Mesothelial cell of epicardium (in vitro differentiated cells): ENCODE results near the gene VWA8. TPM values are rescaled to one million over a fixed set of nuclear protein-coding genes. Genes with fewer than 3 reads are reported as not detected.
"Not testable (repeated sequence)": the region's sequence is repeated elsewhere in the genome, so short reads cannot be mapped to it uniquely, and the experiment has no call there.

Experiments used
- DNase-seq, 2 experiments: peaks; one replicate each; pipeline ENCODE4 v3.0.0; 2021; ENCODE audit warnings: low spot score in 2 of 2; ENCODE audit not compliant: unreplicated experiment in 2 of 2
- H3K27ac Mint-ChIP-seq: 2 replicates; pipeline ENCODE4 v1.8.0; 2021; ENCODE audit warnings: mixed read lengths
- H3K27me3 Mint-ChIP-seq: 2 replicates; pipeline ENCODE4 v1.8.0; 2021; ENCODE audit warnings: low read depth, mixed read lengths
- H3K36me3 Mint-ChIP-seq: 2 replicates; pipeline ENCODE4 v1.8.0; 2021; ENCODE audit warnings: mixed read lengths
- H3K4me1 Mint-ChIP-seq: 2 replicates; pipeline ENCODE4 v1.8.0; 2021; ENCODE audit warnings: mixed read lengths
- H3K4me3 Mint-ChIP-seq: 2 replicates; pipeline ENCODE4 v1.8.0; 2021; ENCODE audit warnings: mild to moderate bottlenecking, moderate library complexity, mixed read lengths
- H3K9me3 Mint-ChIP-seq: 2 replicates; pipeline ENCODE4 v1.8.0; 2021; ENCODE audit warnings: mixed read lengths
- total RNA-seq: library from RNA; stranded (reverse); gene quantifications from 3 replicates; pipeline ENCODE4 v1.2.1, GENCODE V29; 2021
- TF ChIP-seq, protein P1 (sequence below): fragments of 200-600 bp; sonication (generic); IDR thresholded peaks from one replicate; pipeline ENCODE4 v1.5.0; 2021; ENCODE audit warnings: antibody characterized with exemption; ENCODE audit not compliant: unreplicated experiment

VWA8 gene
- total RNA-seq, 1 donor from 2014 or later, result 20.0 TPM

GRCh38 chr13:41880966-41881365, 79.9 kb downstream of the VWA8 start:
- no peaks in the 10 kb centered on the region for H3K4me1 Mint-ChIP-seq
- H3K27me3 Mint-ChIP-seq, result no peaks in the 10 kb centered on the region
- H3K36me3 Mint-ChIP-seq, result peaks cover 44% of the 10 kb centered on the region
- TF ChIP-seq, protein P1, sequence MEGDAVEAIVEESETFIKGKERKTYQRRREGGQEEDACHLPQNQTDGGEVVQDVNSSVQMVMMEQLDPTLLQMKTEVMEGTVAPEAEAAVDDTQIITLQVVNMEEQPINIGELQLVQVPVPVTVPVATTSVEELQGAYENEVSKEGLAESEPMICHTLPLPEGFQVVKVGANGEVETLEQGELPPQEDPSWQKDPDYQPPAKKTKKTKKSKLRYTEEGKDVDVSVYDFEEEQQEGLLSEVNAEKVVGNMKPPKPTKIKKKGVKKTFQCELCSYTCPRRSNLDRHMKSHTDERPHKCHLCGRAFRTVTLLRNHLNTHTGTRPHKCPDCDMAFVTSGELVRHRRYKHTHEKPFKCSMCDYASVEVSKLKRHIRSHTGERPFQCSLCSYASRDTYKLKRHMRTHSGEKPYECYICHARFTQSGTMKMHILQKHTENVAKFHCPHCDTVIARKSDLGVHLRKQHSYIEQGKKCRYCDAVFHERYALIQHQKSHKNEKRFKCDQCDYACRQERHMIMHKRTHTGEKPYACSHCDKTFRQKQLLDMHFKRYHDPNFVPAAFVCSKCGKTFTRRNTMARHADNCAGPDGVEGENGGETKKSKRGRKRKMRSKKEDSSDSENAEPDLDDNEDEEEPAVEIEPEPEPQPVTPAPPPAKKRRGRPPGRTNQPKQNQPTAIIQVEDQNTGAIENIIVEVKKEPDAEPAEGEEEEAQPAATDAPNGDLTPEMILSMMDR, result no peak
- no peak overlapping the region for H3K27ac Mint-ChIP-seq
- H3K9me3 Mint-ChIP-seq, result peaks cover 19% of the 10 kb centered on the region
- DNase-seq, result no peak
- H3K4me3 Mint-ChIP-seq, result no peak overlapping the region

GRCh38 chr13:41864658-41865057, 96.3 kb downstream of the VWA8 start:
- Mint-ChIP-seq H3K9me3 (peaks cover 8% of the 10 kb centered on the region), H3K4me3 (no peak overlapping the region), H3K36me3 (peaks cover 25% of the 10 kb centered on the region)

GRCh38 chr13:41862659-41863058, 98.2 kb downstream of the VWA8 start:
- not testable (repeated sequence) for H3K4me3 Mint-ChIP-seq, H3K9me3 Mint-ChIP-seq, H3K27me3 Mint-ChIP-seq, DNase-seq, H3K27ac Mint-ChIP-seq
- Mint-ChIP-seq H3K4me1 (peaks cover 15% of the 10 kb centered on the region), H3K36me3 (peaks cover 25% of the 10 kb centered on the region)

More at GRCh38 chr13:41864658-41865057, 96.3 kb downstream of the VWA8 start:
- TF ChIP-seq, protein P1, result no peak
- no peak for DNase-seq
- Mint-ChIP-seq H3K4me1 (peaks cover 9% of the 10 kb centered on the region), H3K27me3 (no peaks in the 10 kb centered on the region), H3K27ac (no peak overlapping the region)

- H3K9me3 Mint-ChIP-seq, result peaks cover 8% of the 10 kb centered on the region
- no peak overlapping the region for H3K27ac Mint-ChIP-seq
- no peak for DNase-seq
- peaks cover 15% of the 10 kb centered on the region for H3K4me1 Mint-ChIP-seq
- H3K27me3 Mint-ChIP-seq, result no peaks in the 10 kb centered on the region
- H3K4me3 Mint-ChIP-seq, result no peak overlapping the region
- peaks cover 27% of the 10 kb centered on the region for H3K36me3 Mint-ChIP-seq
- TF ChIP-seq, protein P1, result no peak
These were observed 101.3 kb downstream of the VWA8 start for GRCh38 chr13:41859565-41859964.

GRCh38 chr13:41858780-41859179, 102.1 kb downstream of the VWA8 start:
- TF ChIP-seq, protein P1, result no peak
- peaks cover 25% of the 10 kb centered on the region for H3K36me3 Mint-ChIP-seq
- DNase-seq, result no peak
- H3K27ac Mint-ChIP-seq, result peak overlapping the region; percentile 30
- H3K4me3 Mint-ChIP-seq, result no peak overlapping the region
- H3K27me3 Mint-ChIP-seq, result no peaks in the 10 kb centered on the region
- H3K4me1 Mint-ChIP-seq, result peaks cover 15% of the 10 kb centered on the region
- peaks cover 8% of the 10 kb centered on the region for H3K9me3 Mint-ChIP-seq

GRCh38 chr13:41854758-41855157, 106.2 kb downstream of the VWA8 start:
- Mint-ChIP-seq H3K9me3 (peaks cover 25% of the 10 kb centered on the region), H3K27me3 (no peaks in the 10 kb centered on the region), H3K4me3 (no peak overlapping the region), H3K27ac (no peak overlapping the region), H3K4me1 (peaks cover 7% of the 10 kb centered on the region), H3K36me3 (peaks cover 22% of the 10 kb centered on the region)
- DNase-seq, result no peak
- TF ChIP-seq, protein P1, result no peak
